ENCODE results near the gene LRAT.

DNA sequence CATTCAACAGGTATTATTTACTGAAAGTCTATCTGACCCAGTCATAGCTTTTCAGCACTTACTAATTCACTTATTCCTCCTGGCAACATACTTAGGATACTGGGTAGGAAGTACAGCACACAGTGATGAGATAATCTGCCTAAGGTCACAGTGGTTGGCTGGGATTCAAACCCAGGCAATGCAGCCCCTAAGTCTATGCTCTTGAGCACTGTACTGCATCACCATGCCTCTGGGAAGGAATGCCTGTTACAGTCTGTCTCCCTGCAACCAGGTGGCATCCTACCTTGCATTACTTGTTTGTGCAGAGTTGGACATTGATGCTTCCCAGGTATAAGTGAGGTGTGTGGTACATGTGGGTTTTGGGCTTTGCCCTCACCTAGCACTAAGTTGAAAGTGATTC, 21.5 kb upstream of the LRAT start:
- TF ChIP-seq, protein P1, sequence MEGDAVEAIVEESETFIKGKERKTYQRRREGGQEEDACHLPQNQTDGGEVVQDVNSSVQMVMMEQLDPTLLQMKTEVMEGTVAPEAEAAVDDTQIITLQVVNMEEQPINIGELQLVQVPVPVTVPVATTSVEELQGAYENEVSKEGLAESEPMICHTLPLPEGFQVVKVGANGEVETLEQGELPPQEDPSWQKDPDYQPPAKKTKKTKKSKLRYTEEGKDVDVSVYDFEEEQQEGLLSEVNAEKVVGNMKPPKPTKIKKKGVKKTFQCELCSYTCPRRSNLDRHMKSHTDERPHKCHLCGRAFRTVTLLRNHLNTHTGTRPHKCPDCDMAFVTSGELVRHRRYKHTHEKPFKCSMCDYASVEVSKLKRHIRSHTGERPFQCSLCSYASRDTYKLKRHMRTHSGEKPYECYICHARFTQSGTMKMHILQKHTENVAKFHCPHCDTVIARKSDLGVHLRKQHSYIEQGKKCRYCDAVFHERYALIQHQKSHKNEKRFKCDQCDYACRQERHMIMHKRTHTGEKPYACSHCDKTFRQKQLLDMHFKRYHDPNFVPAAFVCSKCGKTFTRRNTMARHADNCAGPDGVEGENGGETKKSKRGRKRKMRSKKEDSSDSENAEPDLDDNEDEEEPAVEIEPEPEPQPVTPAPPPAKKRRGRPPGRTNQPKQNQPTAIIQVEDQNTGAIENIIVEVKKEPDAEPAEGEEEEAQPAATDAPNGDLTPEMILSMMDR (IDR thresholded peaks at IDR 0.05; ENCODE audit: insufficient read depth, low read depth, low read length) = no peak
- no peak for TF ChIP-seq EZH2 (IDR thresholded peaks at IDR 0.05; ENCODE audit: insufficient read depth, low read length)

All from astrocyte (in vitro differentiated cells and primary cell).